Trophoblast cell (in vitro differentiated cells and primary cell): Measurements from ENCODE around the gene AHNAK2.
A peak's percentile ranks its signal among the peaks of the same experiment; 100 is the strongest.

Experiments used
- DNase-seq, 2 donors: peaks; one replicate each; pipeline ENCODE4 v3.0.0-alpha.2; 2016
- H2AFZ ChIP-seq: 2 replicates; pipeline ENCODE4 v1.6.1; 2013; ENCODE audit warnings: low read length, moderate library complexity, mild to moderate bottlenecking; ENCODE audit not compliant: insufficient read depth, poor library complexity
- H2AK5ac ChIP-seq: 2 replicates; pipeline ENCODE4 v1.6.1; 2013; ENCODE audit warnings: mild to moderate bottlenecking, low read length
- H2BK120ac ChIP-seq: 2 replicates; pipeline ENCODE4 v1.6.1; 2013; ENCODE audit warnings: low read length, mild to moderate bottlenecking, moderate library complexity; ENCODE audit not compliant: insufficient read depth, poor library complexity
- H2BK12ac ChIP-seq: 2 replicates; pipeline ENCODE4 v1.6.1; 2013; ENCODE audit warnings: mild to moderate bottlenecking, low read length, moderate library complexity
- H2BK5ac ChIP-seq: 2 replicates; pipeline ENCODE4 v1.6.1; 2013; ENCODE audit warnings: low read length, low read depth, moderate library complexity, mild to moderate bottlenecking; ENCODE audit not compliant: poor library complexity
- H3K14ac ChIP-seq: 2 replicates; pipeline ENCODE4 v1.6.1; 2013; ENCODE audit warnings: mild to moderate bottlenecking, low read length
- H3K18ac ChIP-seq: 2 replicates; pipeline ENCODE4 v1.6.1; 2013; ENCODE audit warnings: mild to moderate bottlenecking, low read length
- H3K23ac ChIP-seq: 2 replicates; pipeline ENCODE4 v1.6.1; 2013; ENCODE audit warnings: low read length
- H3K27ac ChIP-seq: 2 replicates; pipeline ENCODE4 v1.5.1; 2013; ENCODE audit warnings: low read depth, mild to moderate bottlenecking, inconsistent platforms, low read length, moderate library complexity
- H3K27me3 ChIP-seq: 2 replicates; pipeline ENCODE4 v1.6.1; 2013; ENCODE audit warnings: inconsistent platforms, mild to moderate bottlenecking, low read length, moderate library complexity; ENCODE audit not compliant: insufficient read depth
- H3K36me3 ChIP-seq, 2 experiments: 1 replicate in 1 of 2; 2 replicates in 1 of 2; pipeline ENCODE4 v1.6.1; 2013; ENCODE audit warnings: low read length in 2 of 2, mild to moderate bottlenecking in 2 of 2, moderate library complexity in 1 of 2; ENCODE audit not compliant: insufficient read depth in 2 of 2, control insufficient read depth in 1 of 2
- H3K4ac ChIP-seq: 2 replicates; pipeline ENCODE4 v1.6.1; 2013; ENCODE audit warnings: low read depth, mild to moderate bottlenecking, low read length, moderate library complexity
- H3K4me1 ChIP-seq, 2 experiments: 1 replicate in 1 of 2; 2 replicates in 1 of 2; pipeline ENCODE4 v1.6.1; 2013; ENCODE audit warnings: low read length in 2 of 2, mild to moderate bottlenecking in 2 of 2, moderate library complexity in 1 of 2; ENCODE audit not compliant: insufficient read depth in 2 of 2, control insufficient read depth in 1 of 2
- H3K4me2 ChIP-seq: 2 replicates; pipeline ENCODE4 v1.6.1; 2013; ENCODE audit warnings: inconsistent platforms, mild to moderate bottlenecking, low read length, moderate library complexity
- H3K4me3 ChIP-seq: 2 replicates; pipeline ENCODE4 v1.5.1; 2013; ENCODE audit warnings: mild to moderate bottlenecking, low read depth, low read length, inconsistent platforms
- H3K79me1 ChIP-seq: one replicate; pipeline ENCODE4 v1.6.1; 2013; ENCODE audit warnings: low read length
- H3K79me2 ChIP-seq: 2 replicates; pipeline ENCODE4 v1.6.1; 2013; ENCODE audit warnings: low read length, mild to moderate bottlenecking; ENCODE audit not compliant: control insufficient read depth, insufficient read depth, poor library complexity
- H3K9ac ChIP-seq: 2 replicates; pipeline ENCODE4 v1.6.1; 2013; ENCODE audit warnings: mild to moderate bottlenecking, low read length
- H3K9me3 ChIP-seq: 2 replicates; pipeline ENCODE4 v1.6.1; 2013; ENCODE audit warnings: low read depth, mild to moderate bottlenecking, control low read depth, inconsistent platforms, low read length; ENCODE audit not compliant: insufficient read depth
- H4K12ac ChIP-seq: 2 replicates; pipeline ENCODE4 v1.6.1; 2013; ENCODE audit warnings: low read depth, mild to moderate bottlenecking, low read length, moderate library complexity
- H4K8ac ChIP-seq: 2 replicates; pipeline ENCODE4 v1.6.1; 2013; ENCODE audit warnings: low read depth, mild to moderate bottlenecking, low read length, moderate library complexity
- H4K91ac ChIP-seq: one replicate; pipeline ENCODE4 v1.6.1; 2013; ENCODE audit warnings: low read depth, mild to moderate bottlenecking, low read length, moderate library complexity
- WGBS: extraction: QIAGEN DNeasy Blood & Tissue Kit; methylation state at CpG from one replicate; pipeline ENCODE4 v1.1.7; 2013; ENCODE audit warnings: missing lambda C conversion rate; ENCODE audit not compliant: insufficient read length, insufficient coverage; ENCODE audit errors: extremely low coverage; 5-methylcytosine and 5-hydroxymethylcytosine counted together

AHNAK2 gene

GRCh38 chr14:104932676-104933631 lies 45.2 kb downstream of the AHNAK2 start:
- Histone ChIP-seq H3K4ac (no peak overlapping the region), H2BK12ac (no peak overlapping the region), H3K18ac (no peak overlapping the region), H3K4me3 (peak overlapping the region; percentile 39), H2AFZ (peak overlapping the region; percentile 10), H4K12ac (peak overlapping the region; percentile 39), H3K4me1 (peaks cover 0 to 2% of the 10 kb centered on the region in 2 experiments), H3K79me1 (no peaks in the 10 kb centered on the region), H3K9ac (no peak overlapping the region), H3K9me3 (peaks cover 13% of the 10 kb centered on the region), H2BK120ac (no peak overlapping the region), H3K23ac (no peak overlapping the region), H3K36me3 (no peaks in the 10 kb centered on the region), H2AK5ac (no peak overlapping the region), H3K27ac (no peak overlapping the region), H3K79me2 (no peaks in the 10 kb centered on the region), H4K91ac (no peak overlapping the region), H3K27me3 (peaks cover 48% of the 10 kb centered on the region), H2BK5ac (no peak overlapping the region), H3K14ac (no peak overlapping the region), H4K8ac (no peak overlapping the region), H3K4me2 (peak overlapping the region; percentile 60)
- WGBS, result no CpG with 5 or more reads among the region's 100 CpGs
- peak; percentile 55 to 86 for DNase-seq

- DNase-seq, result peak; percentile 14 to 34
- Histone ChIP-seq H3K4ac (no peak overlapping the region), H3K27me3 (peaks cover 48% of the 10 kb centered on the region), H3K36me3 (no peaks in the 10 kb centered on the region), H3K79me1 (no peaks in the 10 kb centered on the region), H2BK120ac (no peak overlapping the region), H3K9me3 (peaks cover 12% of the 10 kb centered on the region), H2AFZ (no peak overlapping the region), H2BK5ac (no peak overlapping the region), H2AK5ac (no peak overlapping the region), H3K79me2 (no peaks in the 10 kb centered on the region), H3K23ac (no peak overlapping the region), H3K4me3 (peak overlapping the region; percentile 33), H2BK12ac (no peak overlapping the region), H3K4me1 (peaks cover 0 to 2% of the 10 kb centered on the region in 2 experiments), H3K18ac (no peak overlapping the region), H3K4me2 (no peak overlapping the region), H3K9ac (no peak overlapping the region), H4K8ac (no peak overlapping the region), H4K91ac (no peak overlapping the region), H4K12ac (no peak overlapping the region), H3K14ac (no peak overlapping the region), H3K27ac (no peak overlapping the region)
- no CpG with 5 or more reads among the region's 64 CpGs for WGBS
Observed at GRCh38 chr14:104931771-104932675, 46.2 kb downstream of the AHNAK2 start.

- no peak overlapping the region for H4K12ac ChIP-seq
- H3K4me2 ChIP-seq, result no peak overlapping the region
- H3K4me1 ChIP-seq, result peaks cover 0 to 2% of the 10 kb centered on the region in 2 experiments
- H3K14ac ChIP-seq, result no peak overlapping the region
- H3K4me3 ChIP-seq, result no peak overlapping the region
- H2BK5ac ChIP-seq, result no peak overlapping the region
- no CpG with 5 or more reads among the region's 9 CpGs for WGBS
- no peak overlapping the region for H3K4ac ChIP-seq
- H3K9me3 ChIP-seq, result peaks cover 11% of the 10 kb centered on the region
- H3K27me3 ChIP-seq, result peaks cover 48% of the 10 kb centered on the region
- no peaks in the 10 kb centered on the region for H3K79me2 ChIP-seq
- no peak for DNase-seq
- no peak overlapping the region for H4K8ac ChIP-seq
- H2AFZ ChIP-seq, result no peak overlapping the region
- no peak overlapping the region for H2AK5ac ChIP-seq
- no peak overlapping the region for H3K27ac ChIP-seq
- H3K36me3 ChIP-seq, result no peaks in the 10 kb centered on the region
- no peak overlapping the region for H3K18ac ChIP-seq
- H2BK12ac ChIP-seq, result no peak overlapping the region
- H3K9ac ChIP-seq, result no peak overlapping the region
- no peaks in the 10 kb centered on the region for H3K79me1 ChIP-seq
- H3K23ac ChIP-seq, result no peak overlapping the region
- no peak overlapping the region for H4K91ac ChIP-seq
- no peak overlapping the region for H2BK120ac ChIP-seq
Observed at GRCh38 chr14:104931304-104931770, 46.8 kb downstream of the AHNAK2 start.

GRCh38 chr14:104930526-104931303 lies 47.5 kb downstream of the AHNAK2 start:
- H3K36me3 ChIP-seq, result no peaks in the 10 kb centered on the region
- H3K79me1 ChIP-seq, result no peaks in the 10 kb centered on the region
- DNase-seq, result no peak
- H3K27me3 ChIP-seq, result peaks cover 46% of the 10 kb centered on the region
- H4K91ac ChIP-seq, result no peak overlapping the region
- no CpG with 5 or more reads among the region's 10 CpGs for WGBS
- no peak overlapping the region for H2BK12ac ChIP-seq
- H3K23ac ChIP-seq, result no peak overlapping the region
- peaks cover 11% of the 10 kb centered on the region for H3K9me3 ChIP-seq
- H4K8ac ChIP-seq, result no peak overlapping the region
- no peak overlapping the region for H3K4me3 ChIP-seq
- H3K4me1 ChIP-seq, result peaks cover 0 to 2% of the 10 kb centered on the region in 2 experiments
- H3K9ac ChIP-seq, result no peak overlapping the region
- H2AFZ ChIP-seq, result no peak overlapping the region
- H3K18ac ChIP-seq, result no peak overlapping the region
- no peak overlapping the region for H2BK120ac ChIP-seq
- H3K4me2 ChIP-seq, result no peak overlapping the region
- no peak overlapping the region for H3K27ac ChIP-seq
- no peak overlapping the region for H2AK5ac ChIP-seq
- no peaks in the 10 kb centered on the region for H3K79me2 ChIP-seq
- no peak overlapping the region for H3K4ac ChIP-seq
- H4K12ac ChIP-seq, result no peak overlapping the region
- H3K14ac ChIP-seq, result no peak overlapping the region
- H2BK5ac ChIP-seq, result no peak overlapping the region
